Medulla oblongata (tissue), 1 donor: ENCODE data around the gene STK11IP.
"Not testable (repeated sequence)": the region's sequence is repeated elsewhere in the genome, so short reads cannot be mapped to it uniquely, and the experiment has no call there.

Experiments
- DNase-seq: peaks from one replicate; pipeline ENCODE4 v3.0.0-alpha.2; 2015; ENCODE audit errors: extremely low spot score

STK11IP gene

GRCh38 chr2:219650426-219651248 is 53.0 kb downstream of the STK11IP start:
- DNase-seq, result no peak

GRCh38 chr2:219651656-219652055 is 54.0 kb downstream of the STK11IP start:
- not testable (repeated sequence) for DNase-seq

GRCh38 chr2:219656526-219656925 is 58.9 kb downstream of the STK11IP start:
- DNase-seq, result no peak

- no peak for DNase-seq
Observed at GRCh38 chr2:219658196-219658846, 60.7 kb downstream of the STK11IP start.

DNA sequence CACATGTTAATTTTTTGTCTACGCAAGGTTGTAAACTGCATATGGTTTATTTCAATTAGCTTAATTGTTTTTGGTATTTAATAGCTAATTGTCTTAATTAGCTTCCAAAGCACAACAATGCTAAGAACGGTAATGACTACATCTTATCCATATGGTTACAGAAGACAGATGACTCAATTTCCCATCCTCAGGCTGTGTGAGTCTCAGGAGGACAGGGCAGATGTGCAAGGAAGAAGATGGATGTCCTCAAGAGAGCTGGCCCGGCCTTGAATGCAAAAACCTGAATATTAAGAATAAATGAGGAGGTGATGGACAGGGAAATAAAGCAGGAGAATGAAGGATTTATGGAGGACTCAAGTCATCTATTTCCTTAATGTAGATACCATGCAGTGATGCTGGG is 61.2 kb downstream of the STK11IP start:
- no peak for DNase-seq

DNA sequence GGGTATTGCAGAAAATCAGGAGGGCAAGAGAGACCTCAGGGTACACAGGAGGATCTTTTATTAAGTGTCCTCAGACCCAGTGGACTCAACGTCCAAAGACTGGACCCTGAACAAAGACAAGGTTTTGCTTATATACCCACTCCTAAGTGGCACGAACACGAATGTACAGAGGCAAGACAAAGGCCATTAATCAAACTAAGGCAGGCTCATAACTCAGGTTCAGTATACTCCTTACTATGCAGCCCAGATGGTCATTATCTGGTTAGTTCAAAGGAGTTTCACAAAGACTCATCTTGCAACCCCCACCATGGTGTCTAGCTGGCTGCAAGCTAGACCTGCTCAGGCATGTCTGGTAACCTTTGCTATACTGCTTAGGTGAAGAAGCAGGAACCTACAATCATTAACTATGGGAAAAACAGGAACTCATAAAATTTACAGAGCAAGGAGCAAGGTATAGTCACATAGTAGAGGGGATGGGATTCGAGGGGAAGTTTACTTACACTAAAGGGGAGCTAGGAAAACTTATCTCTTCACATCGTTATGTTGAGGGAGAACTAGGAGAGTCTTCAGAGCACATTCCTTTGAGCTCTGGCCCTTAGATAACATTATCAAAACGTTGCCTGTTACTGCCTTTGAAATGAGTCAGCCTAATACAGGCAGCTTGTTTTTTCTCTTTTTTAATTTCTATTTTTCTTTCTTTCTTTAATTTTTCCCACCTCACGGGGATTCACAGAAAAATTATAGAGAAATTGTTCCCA is 63.7 kb downstream of the STK11IP start:
- DNase-seq, result no peak

GRCh38 chr2:219661955-219662395 is 64.3 kb downstream of the STK11IP start:
- DNase-seq, result no peak

DNA sequence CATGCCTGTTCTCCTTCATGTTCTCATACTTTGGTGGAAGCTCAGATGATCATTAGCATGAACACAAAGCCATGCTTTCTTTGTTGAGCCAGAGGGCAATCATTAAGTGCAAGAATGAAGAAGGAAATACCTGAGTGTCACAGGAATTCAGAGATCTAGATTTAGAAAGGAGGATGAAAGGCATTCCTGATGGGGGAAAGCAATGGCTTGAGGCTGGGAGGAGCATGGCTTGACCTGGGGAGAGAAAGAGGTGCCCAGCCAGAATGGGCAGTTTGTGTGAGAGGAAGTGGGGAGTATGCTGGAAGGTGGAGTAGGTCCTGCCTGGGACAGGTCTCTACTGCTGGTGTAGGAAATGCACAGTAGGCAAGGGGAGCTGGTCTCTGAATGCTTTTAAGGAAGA is 64.9 kb downstream of the STK11IP start:
- DNase-seq, result no peak

DNA sequence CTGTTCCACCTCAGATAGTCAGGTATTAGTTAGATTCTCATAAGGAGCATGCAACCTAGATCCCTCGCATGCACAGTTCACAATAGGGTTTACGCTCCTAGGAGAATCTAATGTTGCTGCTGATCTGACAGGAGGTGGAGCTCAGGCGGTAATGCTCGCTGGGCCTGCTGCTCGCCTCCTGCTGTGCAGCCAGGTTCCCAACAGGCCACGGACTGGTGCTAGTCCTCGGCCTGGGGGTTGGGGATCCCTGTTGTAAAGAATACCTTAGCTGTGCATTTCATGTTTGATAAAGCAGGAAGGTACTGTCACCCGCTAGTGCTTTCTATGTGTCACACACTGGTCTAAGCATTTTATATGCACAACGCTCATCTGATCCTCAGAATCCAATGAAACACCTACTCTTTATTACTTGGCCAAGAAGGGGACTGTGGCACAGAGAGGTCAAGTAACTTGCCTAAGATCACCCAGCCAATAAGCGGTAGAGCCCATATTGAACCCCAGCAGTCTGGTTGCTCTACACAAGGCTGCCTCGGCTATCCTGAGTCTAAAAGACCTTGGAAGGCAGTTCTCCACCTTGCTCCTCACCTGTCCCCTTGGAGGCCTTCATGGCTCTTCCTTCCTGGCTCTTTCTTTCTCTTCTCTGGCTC is 65.6 kb downstream of the STK11IP start:
- DNase-seq, result no peak

DNA sequence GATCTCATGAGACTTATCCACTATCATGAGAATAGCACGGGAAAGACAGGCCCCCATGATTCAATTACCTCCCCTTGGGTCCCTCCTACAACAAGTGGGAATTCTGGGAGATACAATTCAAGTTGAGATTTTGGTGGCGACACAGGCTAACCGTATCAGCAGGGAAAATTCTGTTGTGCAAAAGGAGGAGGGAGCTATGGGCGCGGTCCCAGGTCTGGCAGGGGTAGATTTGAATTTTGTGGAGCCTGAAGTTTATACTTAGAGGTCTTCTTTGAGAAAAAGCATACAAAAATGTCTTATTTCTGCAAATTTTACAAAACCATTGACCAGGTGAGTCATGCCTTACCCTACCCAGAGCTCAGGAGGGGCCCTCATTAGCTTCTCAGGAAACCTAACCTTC is 66.4 kb downstream of the STK11IP start:
- DNase-seq, result no peak

- DNase-seq, result no peak
Observed at GRCh38 chr2:219664944-219665343, 67.3 kb downstream of the STK11IP start.

DNA sequence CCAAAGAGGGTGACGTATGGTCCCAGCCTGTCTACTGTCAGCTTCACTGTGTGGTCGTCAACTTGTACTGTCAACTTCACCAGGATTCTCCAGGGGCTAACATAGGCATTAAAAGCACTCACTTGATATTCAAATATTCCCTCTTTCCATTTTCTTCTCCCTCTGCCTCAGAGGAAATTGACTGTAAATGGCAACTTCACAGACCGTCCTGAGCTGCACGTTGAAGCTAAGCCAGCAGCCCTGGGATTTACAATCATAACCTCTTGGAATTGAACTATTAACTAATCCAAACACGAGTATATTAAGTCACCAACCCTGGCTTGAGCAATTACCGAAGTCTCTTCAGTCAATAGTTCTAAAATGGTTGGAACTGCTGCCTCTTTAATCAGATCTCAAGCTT is 68.3 kb downstream of the STK11IP start:
- no peak for DNase-seq
